Fibroblast of the aortic adventitia (primary cell): ENCODE data around the gene THBD. TPM values are rescaled to one million over a fixed set of nuclear protein-coding genes. Genes with fewer than 3 reads are reported as not detected.
A peak's percentile ranks its signal among the peaks of the same experiment; 100 is the strongest.

ENCODE experiments used
- DNase-seq: peaks from one replicate; pipeline ENCODE4 v3.0.0-alpha.2; 2010; ENCODE audit warnings: low read depth
- H3K4me3 ChIP-seq: 2 replicates; pipeline ENCODE4 v1.5.1; 2011; ENCODE audit warnings: low read depth, mild to moderate bottlenecking, control low read depth, low read length, moderate library complexity
- total RNA-seq: library from RNA; depleted of rRNA; stranded (reverse); fragments of >200 nt; gene quantifications from 2 replicates; pipeline ENCODE4 v1.2.3, GENCODE V29; 2012; ENCODE audit warnings: low replicate concordance
- TF ChIP-seq, protein P1 (sequence below): IDR thresholded peaks from 2 replicates; pipeline ENCODE4 v1.5.1; 2011; ENCODE audit warnings: mild to moderate bottlenecking, low read length, control low read depth, inconsistent platforms; ENCODE audit not compliant: insufficient read depth

The THBD gene
- total RNA-seq, 1 donor = 128 TPM

GRCh38 chr20:23079926-23080325, 30.5 kb upstream of the THBD start:
- no peak for DNase-seq
- TF ChIP-seq, protein P1, sequence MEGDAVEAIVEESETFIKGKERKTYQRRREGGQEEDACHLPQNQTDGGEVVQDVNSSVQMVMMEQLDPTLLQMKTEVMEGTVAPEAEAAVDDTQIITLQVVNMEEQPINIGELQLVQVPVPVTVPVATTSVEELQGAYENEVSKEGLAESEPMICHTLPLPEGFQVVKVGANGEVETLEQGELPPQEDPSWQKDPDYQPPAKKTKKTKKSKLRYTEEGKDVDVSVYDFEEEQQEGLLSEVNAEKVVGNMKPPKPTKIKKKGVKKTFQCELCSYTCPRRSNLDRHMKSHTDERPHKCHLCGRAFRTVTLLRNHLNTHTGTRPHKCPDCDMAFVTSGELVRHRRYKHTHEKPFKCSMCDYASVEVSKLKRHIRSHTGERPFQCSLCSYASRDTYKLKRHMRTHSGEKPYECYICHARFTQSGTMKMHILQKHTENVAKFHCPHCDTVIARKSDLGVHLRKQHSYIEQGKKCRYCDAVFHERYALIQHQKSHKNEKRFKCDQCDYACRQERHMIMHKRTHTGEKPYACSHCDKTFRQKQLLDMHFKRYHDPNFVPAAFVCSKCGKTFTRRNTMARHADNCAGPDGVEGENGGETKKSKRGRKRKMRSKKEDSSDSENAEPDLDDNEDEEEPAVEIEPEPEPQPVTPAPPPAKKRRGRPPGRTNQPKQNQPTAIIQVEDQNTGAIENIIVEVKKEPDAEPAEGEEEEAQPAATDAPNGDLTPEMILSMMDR = no peak
- no peak overlapping the region for H3K4me3 ChIP-seq

DNA sequence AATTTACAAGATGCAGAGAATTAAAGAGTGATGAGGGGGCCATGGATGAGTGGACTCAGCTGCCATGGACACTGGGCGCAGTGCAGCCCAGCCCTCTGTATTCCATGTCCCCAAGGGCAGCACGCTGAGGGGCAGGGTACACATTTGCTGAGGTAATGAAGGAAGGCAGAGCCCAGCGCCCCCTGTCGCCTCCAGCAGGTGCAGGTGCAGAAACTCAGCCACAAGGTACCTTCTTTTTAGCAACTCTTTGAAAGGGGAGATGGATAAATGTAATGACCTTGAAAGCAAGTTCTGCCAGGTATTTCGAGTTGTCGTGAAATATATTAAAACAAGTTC, 29.5 kb upstream of the THBD start:
- TF ChIP-seq, protein P1 = no peak
- H3K4me3 ChIP-seq = no peak overlapping the region
- no peak for DNase-seq

DNA sequence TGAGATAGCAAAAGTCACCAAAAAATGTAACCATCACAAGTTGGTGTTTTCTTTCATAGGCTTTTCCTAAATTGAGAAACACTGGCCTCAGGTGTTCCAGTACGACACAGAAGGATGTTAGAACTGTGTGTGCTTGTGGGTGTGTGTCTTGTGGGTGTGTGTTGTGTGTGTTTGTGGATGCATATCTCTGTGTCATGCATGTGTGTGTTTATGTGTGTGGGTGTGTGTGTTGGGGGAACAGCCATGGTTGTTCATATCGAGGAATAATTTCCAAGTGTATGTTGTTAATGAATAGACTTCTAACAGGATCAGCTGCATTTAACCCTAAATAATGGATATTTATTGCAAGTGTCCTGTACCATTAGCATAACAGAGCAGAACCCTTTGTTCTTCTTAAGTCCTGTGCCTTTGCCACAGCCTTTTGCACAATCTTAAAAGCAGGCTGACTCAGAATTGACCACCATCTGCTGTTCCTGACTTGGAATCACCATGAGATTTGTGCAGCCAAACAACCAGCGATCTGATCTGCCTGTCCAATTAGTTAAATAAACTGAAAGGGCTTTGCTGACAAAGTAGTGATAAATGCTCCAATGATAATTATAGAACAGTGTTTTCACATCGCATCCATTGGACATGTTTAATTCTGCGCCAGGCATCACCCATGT, 29.0 kb upstream of the THBD start:
- TF ChIP-seq, protein P1 = no peak

GRCh38 chr20:23077277-23077676, 27.8 kb upstream of the THBD start:
- H3K4me3 ChIP-seq = no peak overlapping the region
- TF ChIP-seq, protein P1 = no peak
- no peak for DNase-seq

More for the DNA sequence above, 29.0 kb upstream of the THBD start:
- peak; percentile 84 for DNase-seq
- H3K4me3 ChIP-seq = no peak overlapping the region

DNA sequence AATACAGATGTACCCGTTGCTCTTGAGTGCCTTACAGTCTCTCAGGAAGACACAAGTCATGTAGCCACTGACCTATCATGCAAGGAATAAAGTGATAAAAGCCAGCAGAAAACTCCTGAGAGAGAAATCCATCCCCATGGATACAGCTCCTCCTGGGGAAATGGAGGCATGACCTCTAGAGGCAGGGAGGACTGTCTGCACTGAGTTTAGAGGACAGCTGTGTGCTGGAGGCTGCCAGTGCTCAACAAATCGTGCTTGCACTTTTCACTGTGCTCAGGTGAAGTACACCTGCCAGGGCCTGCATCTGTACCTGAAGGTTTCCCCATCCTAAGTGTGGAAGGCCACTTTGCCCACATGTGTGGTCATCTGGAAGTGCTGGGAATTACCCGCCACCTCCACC, 24.6 kb upstream of the THBD start:
- H3K4me3 ChIP-seq = no peak overlapping the region
- DNase-seq = no peak
- TF ChIP-seq, protein P1 = no peak

GRCh38 chr20:23072892-23073586, 23.6 kb upstream of the THBD start:
- TF ChIP-seq, protein P1 = no peak
- no peak overlapping the region for H3K4me3 ChIP-seq

More at GRCh38 chr20:23072892-23073586, 23.6 kb upstream of the THBD start:
- peak; percentile 77 for DNase-seq
